Aorta (tissue), 5 donors: Measurements from ENCODE around the gene DDR2. TPM values are rescaled to one million over a fixed set of nuclear protein-coding genes. Genes with fewer than 3 reads are reported as not detected.
"Not testable (repeated sequence)": the region's sequence is repeated elsewhere in the genome, so short reads cannot be mapped to it uniquely, and the experiment has no call there.

Source experiments
- ATAC-seq: fragments of 200-7000 bp; cut with Tn5 transposase; one replicate; pipeline ENCODE4 v1.9.1; 2022; ENCODE audit warnings: moderate library complexity; ENCODE audit not compliant: low FRiP score
- DNase-seq, 2 donors: peaks; one replicate each; pipeline ENCODE4 v3.0.0-alpha.2; 2020
- H3K27ac ChIP-seq, 2 donors: one replicate each; pipeline ENCODE4 v1.5.1; 2013; ENCODE audit warnings: low read length in 2 of 2, mild to moderate bottlenecking in 2 of 2, moderate library complexity in 2 of 2, control low read depth in 1 of 2, inconsistent platforms in 1 of 2, low read depth in 1 of 2
- H3K27me3 ChIP-seq, 2 donors: one replicate each; pipeline ENCODE4 v1.6.1; 2013; ENCODE audit warnings: control low read depth in 1 of 2, low read length in 1 of 2, mild to moderate bottlenecking in 1 of 2, moderate library complexity in 1 of 2; ENCODE audit not compliant: insufficient read depth in 2 of 2, control insufficient read depth in 1 of 2
- H3K36me3 ChIP-seq, 2 donors: one replicate each; pipeline ENCODE4 v1.6.1; 2013; ENCODE audit warnings: control low read depth in 1 of 2, low read length in 1 of 2, mild to moderate bottlenecking in 1 of 2; ENCODE audit not compliant: insufficient read depth in 2 of 2, control insufficient read depth in 1 of 2
- H3K4me1 ChIP-seq, 2 donors: one replicate each; pipeline ENCODE4 v1.6.1; 2013; ENCODE audit warnings: low read length in 2 of 2, control low read depth in 1 of 2, mild to moderate bottlenecking in 1 of 2, moderate library complexity in 1 of 2; ENCODE audit not compliant: insufficient read depth in 2 of 2, control insufficient read depth in 1 of 2
- H3K4me3 ChIP-seq, 2 donors: one replicate each; pipeline ENCODE4 v1.5.1; 2013; ENCODE audit warnings: low read length in 2 of 2, control low read depth in 1 of 2, mild to moderate bottlenecking in 1 of 2
- H3K9me3 ChIP-seq: one replicate; pipeline ENCODE4 v1.6.1; 2013; ENCODE audit warnings: mild to moderate bottlenecking, low read length; ENCODE audit not compliant: control insufficient read depth
- WGBS, 2 donors: extraction: QIAGEN DNeasy Blood & Tissue Kit; methylation state at CpG; one replicate each; pipeline ENCODE4 v1.1.7; 2013; 5-methylcytosine and 5-hydroxymethylcytosine counted together
- intact Hi-C, 2 donors: fragments of 100-400 bp; cut with DNase I; formaldehyde crosslinking; loops; one replicate each; pipeline versions ENCODE4 v1.14.2 to v1.15.0; 2022
- polyA plus RNA-seq, 2 donors: library from polyadenylated mRNA; stranded (reverse); fragments of 200-250 nt; gene quantifications; one replicate each; pipeline ENCODE4 v1.2.3, GENCODE V29; 2013
- total RNA-seq, 2 donors: library from RNA; stranded (reverse); fragmentation: NEBNext Ultra II Directional; extraction: Animal tissue kit (Norgen Biotek cat#: 25700); gene quantifications; one replicate each; pipeline ENCODE4 v1.2.1, GENCODE V29; 2021
- donor health status: healthy with polysubstance abuse.
- donor health status: Bipolar disorder and iron deficiency.
- donor health status: DM: no; HTN: no; CAD: no.
- donor health status: DM: no; HTN: no; CAD: no.
- donor health status: DM: yes; HTN: yes; CAD: no.

The DDR2 gene
- total and polyA plus RNA-seq, 4 donors, result 24.8 to 146 (median 76.5) TPM

- H3K4me3 ChIP-seq, result not testable (repeated sequence)
These were observed 175.2 kb downstream of the DDR2 start for GRCh38 chr1:162807503-162807902.

DNA sequence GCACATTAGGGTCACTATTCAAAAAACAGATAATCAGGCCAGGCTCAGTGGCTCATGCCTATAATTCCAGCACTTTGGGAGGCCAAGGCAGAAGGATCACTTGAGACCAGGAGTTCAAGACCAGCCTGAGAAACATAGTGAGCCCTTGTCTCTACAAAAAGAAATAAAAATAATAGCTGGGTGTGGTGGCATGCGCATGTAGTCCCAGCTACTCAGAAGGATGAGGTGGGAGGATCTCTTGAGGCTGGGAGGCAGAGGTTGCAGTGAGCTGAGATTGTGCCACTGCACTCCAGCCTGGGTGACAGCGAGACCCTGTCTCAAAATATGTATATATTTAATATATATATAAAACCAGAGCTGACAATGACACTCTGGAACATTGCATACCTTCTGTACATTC lies 180.1 kb downstream of the DDR2 start:
- H3K4me3 ChIP-seq, H3K4me1 ChIP-seq, H3K27ac ChIP-seq, H3K9me3 ChIP-seq, ATAC-seq, DNase-seq, H3K36me3 ChIP-seq, intact Hi-C loops, H3K27me3 ChIP-seq: not testable (repeated sequence)
- 96 to 100% methylated on average over 2 of the region's 2 CpGs for WGBS, 2 donors

More at GRCh38 chr1:162807503-162807902, 175.2 kb downstream of the DDR2 start:
- H3K9me3 ChIP-seq, H3K27ac ChIP-seq, DNase-seq, H3K36me3 ChIP-seq, intact Hi-C loops, H3K4me1 ChIP-seq, ATAC-seq, H3K27me3 ChIP-seq: not testable (repeated sequence)
- WGBS, 2 donors, result 90% methylated on average over 1 of the region's 2 CpGs; no CpG with 5 or more reads in 1 of the 2 donors

GRCh38 chr1:162818136-162818535 lies 185.9 kb downstream of the DDR2 start:
- H3K27ac ChIP-seq, intact Hi-C loops, ATAC-seq, H3K27me3 ChIP-seq, H3K36me3 ChIP-seq, H3K4me3 ChIP-seq, H3K4me1 ChIP-seq, DNase-seq, H3K9me3 ChIP-seq: not testable (repeated sequence)
- WGBS, 2 donors, result 38 to 51% methylated on average over 2 of the region's 2 CpGs

GRCh38 chr1:162818666-162819065 lies 186.4 kb downstream of the DDR2 start:
- H3K4me3 ChIP-seq, H3K36me3 ChIP-seq, H3K9me3 ChIP-seq, DNase-seq, H3K4me1 ChIP-seq, ATAC-seq, intact Hi-C loops, H3K27me3 ChIP-seq, H3K27ac ChIP-seq: not testable (repeated sequence)
- WGBS, 2 donors, result 97% methylated on average over 1 of the region's 1 CpG

- Histone ChIP-seq H3K36me3 (no peaks in the 10 kb centered on the region), H3K27ac (no peak overlapping the region), H3K4me3 (peak overlapping the region; percentile 12 to 28), H3K27me3 (no peaks in the 10 kb centered on the region), H3K9me3 (no peaks in the 10 kb centered on the region), H3K4me1 (no peaks in the 10 kb centered on the region)
- peak; percentile 47 to 76 for DNase-seq
- WGBS, 2 donors, result 4% methylated on average over 44 of the region's 44 CpGs
- ATAC-seq, result no peak
- intact Hi-C loops, result no loop called here
These were observed 190.3 kb downstream of the DDR2 start for GRCh38 chr1:162822391-162823200.

GRCh38 chr1:162823231-162823630 lies 191.0 kb downstream of the DDR2 start:
- Histone ChIP-seq H3K36me3 (no peaks in the 10 kb centered on the region), H3K4me1 (no peaks in the 10 kb centered on the region), H3K9me3 (no peaks in the 10 kb centered on the region), H3K27me3 (no peaks in the 10 kb centered on the region), H3K4me3 (no peak overlapping the region), H3K27ac (no peak overlapping the region)
- intact Hi-C loops, result no loop called here
- ATAC-seq (no peak), DNase-seq (no peak)
- 91 to 93% methylated on average over 3 of the region's 3 CpGs for WGBS, 2 donors

DNA sequence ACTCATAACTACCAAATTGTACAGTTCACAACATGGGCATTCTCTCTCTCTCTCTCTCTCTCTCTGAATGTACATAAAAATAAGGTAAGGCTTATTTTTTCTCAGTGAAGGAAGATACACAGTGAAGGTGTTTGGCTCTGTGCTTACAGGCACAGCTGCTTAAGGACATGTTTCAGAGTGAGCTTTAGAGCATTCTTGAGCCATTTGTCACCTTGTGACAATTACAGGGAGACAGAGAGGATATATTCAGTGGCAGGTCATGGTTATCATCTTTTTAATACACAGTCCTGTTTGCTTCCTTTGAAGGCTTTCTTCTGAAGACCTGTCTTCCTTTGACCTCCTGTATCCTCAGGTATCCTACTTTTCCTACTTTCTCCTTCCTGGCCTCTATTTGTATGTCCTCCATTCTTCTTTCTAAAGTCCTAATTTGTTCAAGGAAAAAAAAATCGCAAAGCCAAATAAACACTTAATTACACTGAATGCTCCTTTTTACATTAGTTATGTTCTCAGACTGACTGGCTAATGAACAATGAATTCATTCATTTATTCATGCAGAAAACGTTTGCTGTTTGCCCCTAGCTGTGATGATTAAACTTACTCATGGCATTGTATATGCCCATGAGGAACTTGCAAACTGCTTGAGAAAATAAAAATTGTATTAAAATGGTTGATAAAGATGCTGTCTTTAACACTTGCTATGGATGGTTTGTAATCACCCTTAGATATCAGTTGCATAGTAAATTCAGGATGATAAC lies 191.7 kb downstream of the DDR2 start:
- ATAC-seq, result no peak
- intact Hi-C loops, result no loop called here

GRCh38 chr1:162829268-162829667 lies 197.0 kb downstream of the DDR2 start:
- no peaks in the 10 kb centered on the region for H3K36me3 ChIP-seq
- H3K4me3 ChIP-seq, result no peak overlapping the region
- no peak for DNase-seq
- no peaks in the 10 kb centered on the region for H3K9me3 ChIP-seq
- no peaks in the 10 kb centered on the region for H3K27me3 ChIP-seq
- no peak for ATAC-seq
- intact Hi-C loops, result no loop called here
- H3K4me1 ChIP-seq, result no peaks in the 10 kb centered on the region
- 94 to 99% methylated on average over 1 of the region's 1 CpG for WGBS, 2 donors
- no peak overlapping the region for H3K27ac ChIP-seq

More for the DNA sequence above, 191.7 kb downstream of the DDR2 start:
- DNase-seq, result no peak
- Histone ChIP-seq H3K27ac (no peak overlapping the region), H3K27me3 (no peaks in the 10 kb centered on the region), H3K4me3 (no peak overlapping the region), H3K36me3 (no peaks in the 10 kb centered on the region), H3K9me3 (no peaks in the 10 kb centered on the region), H3K4me1 (no peaks in the 10 kb centered on the region)
- 66 to 69% methylated on average over 2 of the region's 2 CpGs for WGBS, 2 donors
